GM23248 (cell line): ENCODE data around the gene CHST5. TPM values are rescaled to one million over a fixed set of nuclear protein-coding genes. Genes with fewer than 3 reads are reported as not detected.
"Not testable (repeated sequence)": the region's sequence is repeated elsewhere in the genome, so short reads cannot be mapped to it uniquely, and the experiment has no call there.

Source experiments
- DNase-seq: peaks from one replicate; pipeline ENCODE4 v3.0.0-alpha.2; 2015
- H2AFZ ChIP-seq: fragments of 200-600 bp; sonication (generic); 2 replicates; pipeline ENCODE4 v1.6.1; 2016; ENCODE audit warnings: antibody characterized with exemption
- H3F3A ChIP-seq: fragments of 200-600 bp; sonication (generic); 2 replicates; pipeline ENCODE4 v1.6.1; 2016; ENCODE audit warnings: mild to moderate bottlenecking, antibody characterized with exemption, mixed run types; ENCODE audit not compliant: insufficient read depth
- H3K27ac ChIP-seq: fragments of 200-600 bp; sonication (generic); 2 replicates; pipeline ENCODE4 v1.5.1; 2016; ENCODE audit warnings: mild to moderate bottlenecking
- H3K27me3 ChIP-seq: fragments of 200-600 bp; sonication (generic); replicated peaks from 2 replicates; pipeline ENCODE4 v1.6.1; 2016; ENCODE audit warnings: mild to moderate bottlenecking; ENCODE audit not compliant: insufficient read depth
- H3K36me3 ChIP-seq: fragments of 200-600 bp; sonication (generic); 2 replicates; pipeline ENCODE4 v1.6.1; 2016; ENCODE audit warnings: low read depth, mild to moderate bottlenecking
- H3K4me1 ChIP-seq: fragments of 200-600 bp; sonication (generic); 2 replicates; pipeline ENCODE4 v1.6.1; 2016; ENCODE audit warnings: mild to moderate bottlenecking; ENCODE audit not compliant: insufficient read depth
- H3K4me2 ChIP-seq: fragments of 200-600 bp; sonication (generic); one replicate; pipeline ENCODE4 v1.6.1; 2016; ENCODE audit warnings: mild to moderate bottlenecking; ENCODE audit not compliant: unreplicated experiment
- H3K4me3 ChIP-seq: fragments of 200-600 bp; sonication (generic); 2 replicates; pipeline ENCODE4 v1.5.1; 2016; ENCODE audit warnings: mild to moderate bottlenecking
- H3K79me2 ChIP-seq: fragments of 200-600 bp; sonication (generic); 2 replicates; pipeline ENCODE4 v1.6.1; 2016; ENCODE audit warnings: mild to moderate bottlenecking; ENCODE audit not compliant: insufficient read depth
- H3K9ac ChIP-seq: fragments of 200-600 bp; sonication (generic); 2 replicates; pipeline ENCODE4 v1.6.1; 2016; ENCODE audit warnings: mild to moderate bottlenecking
- H3K9me2 ChIP-seq: fragments of 200-600 bp; sonication (generic); 2 replicates; pipeline ENCODE4 v1.6.1; 2016; ENCODE audit warnings: mixed run types, mild to moderate bottlenecking, moderate library complexity; ENCODE audit not compliant: insufficient read depth
- H3K9me3 ChIP-seq: fragments of 200-600 bp; sonication (generic); one replicate; pipeline ENCODE4 v1.6.1; 2017; ENCODE audit warnings: low read depth
- H4K20me1 ChIP-seq: fragments of 200-600 bp; sonication (generic); 2 replicates; pipeline ENCODE4 v1.6.0; 2016; ENCODE audit not compliant: insufficient read depth
- EZH2 ChIP-seq: fragments of 200-600 bp; sonication (generic); IDR thresholded peaks from 2 replicates; pipeline ENCODE4 v1.6.1; 2018; ENCODE audit warnings: antibody characterized with exemption, mild to moderate bottlenecking; ENCODE audit not compliant: insufficient read depth, poor library complexity, severe bottlenecking
- EZH2phosphoT487 ChIP-seq: fragments of 200-600 bp; sonication (generic); IDR thresholded peaks from 2 replicates; pipeline ENCODE4 v1.6.1; 2018; ENCODE audit warnings: antibody characterized with exemption, moderate library complexity, mild to moderate bottlenecking, low read depth; ENCODE audit not compliant: insufficient read depth
- WGBS, 2 experiments: methylation state at CpG; one replicate each; pipeline ENCODE4 v1.1.6; 2015 to 2017; ENCODE audit warnings: low lambda C conversion rate in 2 of 2, low coverage in 1 of 2; ENCODE audit errors: missing lambda C conversion rate in 2 of 2; 5-methylcytosine and 5-hydroxymethylcytosine counted together
- in situ Hi-C: fragments of 300-500 bp; cut with MboI; formaldehyde crosslinking; loops from 2 replicates; pipeline ENCODE4 v1.15.0; 2020
- polyA plus RNA-seq: library from polyadenylated mRNA; unstranded; fragments of >200 nt; fragmentation: Nextera tagmentation; extraction: Ambion mirVana; gene quantifications from 2 replicates; pipeline ENCODE4 v1.2.1, GENCODE V29; 2016
- total RNA-seq: library from RNA; depleted of rRNA; stranded (reverse); fragments of >200 nt; shearing (Covaris generic); gene quantifications from 2 replicates; pipeline ENCODE4 v1.2.3, GENCODE V29; 2014

The CHST5 gene
- total and polyA plus RNA-seq, 2 experiments from 2014 or later: not detected

DNA sequence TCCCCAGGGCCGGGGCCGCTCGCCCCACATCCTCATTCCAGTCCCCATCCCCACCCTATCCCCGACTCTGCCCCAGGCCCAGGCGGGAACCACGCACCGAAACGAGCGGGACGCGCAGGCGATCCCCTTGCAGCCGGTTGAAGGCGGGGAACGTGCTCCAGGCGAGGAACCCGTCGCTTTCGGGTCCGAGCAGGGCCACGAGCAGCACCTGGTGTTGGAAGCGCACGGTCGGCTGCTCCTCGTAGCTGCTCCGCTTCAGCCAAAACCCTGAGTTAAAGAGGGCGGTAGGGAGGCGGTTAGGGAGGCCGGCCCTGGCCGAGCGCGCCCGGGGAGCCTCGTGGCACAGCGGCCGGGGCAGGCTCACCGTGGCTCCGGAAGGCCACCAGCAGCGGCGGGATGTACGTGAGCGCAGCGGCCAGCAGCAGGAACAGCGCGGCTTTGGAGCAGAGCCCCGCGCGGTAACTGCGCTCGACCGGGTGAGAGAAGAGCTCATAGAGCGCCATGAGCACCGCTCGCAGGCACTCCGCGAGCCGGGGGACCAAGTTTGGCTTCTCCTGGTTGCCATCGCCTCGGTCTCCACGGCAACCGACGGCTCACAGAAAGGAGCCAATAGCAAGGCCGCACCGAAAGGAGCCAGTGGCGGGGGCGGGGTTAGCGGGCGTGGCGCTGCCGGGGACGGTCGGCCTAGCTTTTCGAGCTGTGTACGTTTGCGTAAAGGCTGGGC, 20.0 kb upstream of the CHST5 start, which contains the start of gene TMEM231:
Gene TMEM231 (minus strand): TSS at position 546 of the 724 bp plus-strand sequence. CDS start 43 bp downstream, at position 503.
- 1 to 2% methylated on average over 72 to 73 of the region's 75 CpGs for WGBS, 2 experiments
- DNase-seq: peak; percentile 97
- Histone ChIP-seq H3K4me3 (peak within 1 kb of the TSS; percentile 84), H3K36me3 (no peaks in the 10 kb centered on the region), H4K20me1 (no peaks in the 10 kb centered on the region), H3K9me3 (no peaks in the 10 kb centered on the region), H2AFZ (peak within 1 kb of the TSS; percentile 98), H3K4me1 (peaks cover 4% of the 10 kb centered on the region; the same call in 1 of the 2 replicates), H3K27me3 (no peaks in the 10 kb centered on the region), H3K9ac (peak within 1 kb of the TSS; percentile 86), H3F3A (peaks cover 4% of the 10 kb centered on the region), H3K27ac (peak within 1 kb of the TSS; percentile 76), H3K4me2 (peak within 1 kb of the TSS; percentile 93), H3K79me2 (0 out of 2 replicates have a peak, but pooled peaks cover 3% of the 10 kb centered on the region), H3K9me2 (no peaks in the 10 kb centered on the region)
- in situ Hi-C loops: no loop called here
- TF ChIP-seq EZH2: no peak
- no peak for TF ChIP-seq EZH2phosphoT487

DNA sequence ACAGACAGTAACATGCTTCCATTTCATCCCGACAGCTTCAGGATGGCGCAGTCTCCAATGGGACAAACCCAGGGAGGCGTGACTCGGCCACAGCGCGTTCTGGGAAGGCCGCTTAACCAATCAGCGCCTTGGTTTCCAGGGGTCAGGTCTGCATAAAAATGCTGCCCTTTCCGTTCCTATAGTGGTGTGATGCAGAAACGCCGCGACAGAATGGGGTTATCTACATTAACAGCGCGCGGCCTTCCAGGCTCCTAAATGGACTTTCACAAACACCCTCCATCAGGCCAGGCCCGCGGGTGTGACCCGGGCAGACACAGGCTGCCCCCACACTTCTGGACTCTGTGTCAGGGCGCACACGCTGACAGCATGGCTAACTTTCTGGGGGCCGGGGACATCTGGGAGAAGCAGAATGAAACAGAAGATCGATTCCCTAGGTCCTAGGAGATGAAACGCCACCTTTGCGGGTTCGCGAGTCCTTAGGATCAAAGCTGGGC, 19.4 kb upstream of the CHST5 start:
- 1% methylated on average over 26 of the region's 26 CpGs for WGBS, 2 experiments
- TF ChIP-seq EZH2phosphoT487 (no peak), EZH2 (no peak)

DNA sequence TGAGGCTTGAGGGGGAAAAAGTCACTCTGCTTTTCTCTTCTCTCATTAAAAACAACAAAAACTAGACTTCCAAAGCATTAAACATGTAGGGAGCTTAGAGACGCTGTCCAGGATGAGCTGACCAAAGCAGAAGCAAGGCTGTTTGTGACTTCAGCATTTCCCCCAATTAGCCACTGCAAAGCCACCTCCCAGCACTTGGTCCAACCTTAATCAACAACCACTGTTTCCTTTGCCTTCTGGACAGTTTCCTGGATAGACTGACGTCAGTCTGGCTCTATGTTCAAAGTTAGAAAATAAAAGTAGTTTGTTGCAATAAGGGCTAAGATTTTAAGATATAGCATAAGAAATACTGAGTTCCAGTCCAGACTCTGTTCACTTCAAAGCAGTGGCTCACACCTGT, 17.0 kb upstream of the CHST5 start:
- DNase-seq: no peak
- H3K27ac ChIP-seq: no peak overlapping the region
- no peak overlapping the region for H2AFZ ChIP-seq
- H3K79me2 ChIP-seq: 0 out of 2 replicates have a peak, but pooled peaks cover 3% of the 10 kb centered on the region
- H3K9me2 ChIP-seq: no peaks in the 10 kb centered on the region
- H3K4me1 ChIP-seq: no peaks in the 10 kb centered on the region
- TF ChIP-seq EZH2 (no peak), EZH2phosphoT487 (no peak)
- H3K4me3 ChIP-seq: no peak overlapping the region
- in situ Hi-C loops: no loop called here
- H3K4me2 ChIP-seq: no peak overlapping the region
- H3F3A ChIP-seq: peaks cover 4% of the 10 kb centered on the region
- 39 to 43% methylated on average over 2 of the region's 2 CpGs for WGBS, 2 experiments
- H3K9me3 ChIP-seq: no peaks in the 10 kb centered on the region
- no peaks in the 10 kb centered on the region for H4K20me1 ChIP-seq
- no peaks in the 10 kb centered on the region for H3K27me3 ChIP-seq
- no peaks in the 10 kb centered on the region for H3K36me3 ChIP-seq
- H3K9ac ChIP-seq: no peak overlapping the region

More for the DNA sequence above, 19.4 kb upstream of the CHST5 start:
- H4K20me1 ChIP-seq: no peaks in the 10 kb centered on the region
- H3K9ac ChIP-seq: peak overlapping the region; percentile 86
- H3K27me3 ChIP-seq: no peaks in the 10 kb centered on the region
- H3K9me3 ChIP-seq: no peaks in the 10 kb centered on the region
- H3K79me2 ChIP-seq: 0 out of 2 replicates have a peak, but pooled peaks cover 3% of the 10 kb centered on the region
- H2AFZ ChIP-seq: peak overlapping the region; percentile 98
- H3K9me2 ChIP-seq: no peaks in the 10 kb centered on the region
- H3K4me1 ChIP-seq: peaks cover 4% of the 10 kb centered on the region; the same call in 1 of the 2 replicates
- peak overlapping the region; percentile 93 for H3K4me2 ChIP-seq
- H3K4me3 ChIP-seq: peak overlapping the region; percentile 84
- H3K36me3 ChIP-seq: no peaks in the 10 kb centered on the region
- H3K27ac ChIP-seq: peak overlapping the region; percentile 76
- in situ Hi-C loops: no loop called here
- DNase-seq: peak; percentile 95
- peaks cover 4% of the 10 kb centered on the region for H3F3A ChIP-seq

DNA sequence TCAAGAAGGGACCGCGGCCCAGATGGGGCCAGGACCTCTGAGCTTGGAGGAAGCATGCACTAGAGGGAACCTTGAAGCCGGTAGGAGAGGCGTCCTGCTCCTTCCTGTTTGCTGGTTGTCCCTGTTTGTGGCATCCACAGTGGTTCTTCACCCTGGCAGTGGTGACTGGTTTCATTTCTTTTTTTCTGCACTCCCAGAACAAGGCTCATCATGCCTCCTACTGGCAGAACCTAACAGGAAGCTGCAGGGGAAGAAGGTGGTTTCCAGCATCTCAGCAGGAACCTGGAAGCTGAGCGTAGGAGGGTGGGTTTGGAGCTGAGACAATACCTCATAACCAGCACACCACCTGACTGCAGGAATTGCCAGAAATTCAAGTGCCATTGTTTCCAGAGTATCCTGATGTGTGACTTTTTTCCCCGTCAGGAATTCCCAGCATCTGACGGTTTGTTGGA, 14.3 kb upstream of the CHST5 start:
- Histone ChIP-seq H3K36me3 (no peaks in the 10 kb centered on the region), H3K9me3 (no peaks in the 10 kb centered on the region), H4K20me1 (no peaks in the 10 kb centered on the region), H3K9ac (no peak overlapping the region), H3K27me3 (no peaks in the 10 kb centered on the region), H3K4me3 (no peak overlapping the region), H3K4me1 (no peaks in the 10 kb centered on the region), H3F3A (peaks cover 4% of the 10 kb centered on the region), H2AFZ (no peak overlapping the region), H3K9me2 (no peaks in the 10 kb centered on the region), H3K4me2 (no peak overlapping the region), H3K27ac (no peak overlapping the region), H3K79me2 (0 out of 2 replicates have a peak, but pooled peaks cover 3% of the 10 kb centered on the region)
- in situ Hi-C loops: no loop called here
- DNase-seq: peak; percentile 49
- TF ChIP-seq EZH2: no peak
- TF ChIP-seq EZH2phosphoT487: no peak
- WGBS, 2 experiments: 98 to 99% methylated on average over 7 of the region's 7 CpGs

DNA sequence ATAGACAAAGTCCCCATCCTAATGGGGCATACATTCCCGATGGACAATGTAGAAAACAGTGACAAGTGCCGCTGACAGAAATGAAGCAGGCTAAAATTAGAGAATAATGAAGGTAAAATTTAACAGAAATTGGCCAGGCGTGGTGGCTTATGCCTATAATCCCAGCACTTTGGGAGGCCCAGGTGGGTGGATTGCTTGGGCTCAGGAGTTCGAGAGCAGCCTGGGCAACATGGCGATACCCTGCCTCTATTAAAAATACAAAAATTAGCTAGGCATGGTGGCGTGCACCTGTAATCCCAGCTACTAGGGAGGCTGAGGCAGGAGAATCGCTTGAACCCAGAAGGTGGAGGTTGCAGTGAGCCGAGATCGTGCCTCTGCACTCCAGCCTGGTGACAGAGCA, 12.5 kb upstream of the CHST5 start:
- H3K36me3 ChIP-seq, H3K4me1 ChIP-seq, H4K20me1 ChIP-seq, H3F3A ChIP-seq, H3K4me3 ChIP-seq, H2AFZ ChIP-seq, H3K79me2 ChIP-seq, H3K27me3 ChIP-seq, H3K9me2 ChIP-seq, in situ Hi-C loops, H3K9me3 ChIP-seq, H3K9ac ChIP-seq, H3K4me2 ChIP-seq, H3K27ac ChIP-seq, DNase-seq: not testable (repeated sequence)
- whole genome bisulfite sequencing, 2 experiments: 91 to 94% methylated on average over 9 of the region's 9 CpGs
